H4 (cell line): ENCODE measurements around the gene NUTM2A. TPM values are rescaled to one million over a fixed set of nuclear protein-coding genes. Genes with fewer than 3 reads are reported as not detected.
"Not testable (repeated sequence)": the region's sequence is repeated elsewhere in the genome, so short reads cannot be mapped to it uniquely, and the experiment has no call there.

Experiments
- DNase-seq: peaks from one replicate; pipeline ENCODE4 v3.0.0-alpha.2; 2015; ENCODE audit warnings: low spot score
- total RNA-seq: library from RNA; depleted of rRNA; stranded (reverse); fragments of >200 nt; shearing (Covaris generic); gene quantifications from 2 replicates; pipeline ENCODE4 v1.2.3, GENCODE V29; 2014; rRNA removed

NUTM2A gene
- total RNA-seq, 1 experiment from 2014 or later = 0.37 TPM

DNA sequence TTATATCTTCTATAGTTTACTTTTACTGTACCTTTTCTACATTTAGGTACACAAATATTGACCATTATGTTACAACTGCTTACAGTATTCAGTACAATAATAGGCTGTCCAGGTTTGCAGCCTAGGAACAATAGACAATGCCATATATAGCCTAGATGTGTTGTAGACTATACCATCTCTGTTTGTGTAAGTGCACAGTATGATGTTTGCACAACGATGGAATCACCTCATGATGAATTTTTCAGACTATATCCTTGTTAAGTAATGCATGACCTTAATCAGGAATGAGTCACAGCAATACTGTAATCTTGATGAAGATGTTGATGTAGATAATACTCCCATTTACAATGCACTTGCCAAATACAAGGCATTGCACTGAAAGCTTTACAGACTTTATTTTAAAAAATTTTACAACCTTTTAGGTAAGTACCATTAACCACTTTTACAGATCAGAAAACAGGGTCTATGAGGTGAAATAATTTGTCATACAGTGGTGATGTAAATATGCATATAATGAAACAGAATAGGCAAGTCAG is 23.6 kb downstream of the NUTM2A start:
- not testable (repeated sequence) for DNase-seq

DNA sequence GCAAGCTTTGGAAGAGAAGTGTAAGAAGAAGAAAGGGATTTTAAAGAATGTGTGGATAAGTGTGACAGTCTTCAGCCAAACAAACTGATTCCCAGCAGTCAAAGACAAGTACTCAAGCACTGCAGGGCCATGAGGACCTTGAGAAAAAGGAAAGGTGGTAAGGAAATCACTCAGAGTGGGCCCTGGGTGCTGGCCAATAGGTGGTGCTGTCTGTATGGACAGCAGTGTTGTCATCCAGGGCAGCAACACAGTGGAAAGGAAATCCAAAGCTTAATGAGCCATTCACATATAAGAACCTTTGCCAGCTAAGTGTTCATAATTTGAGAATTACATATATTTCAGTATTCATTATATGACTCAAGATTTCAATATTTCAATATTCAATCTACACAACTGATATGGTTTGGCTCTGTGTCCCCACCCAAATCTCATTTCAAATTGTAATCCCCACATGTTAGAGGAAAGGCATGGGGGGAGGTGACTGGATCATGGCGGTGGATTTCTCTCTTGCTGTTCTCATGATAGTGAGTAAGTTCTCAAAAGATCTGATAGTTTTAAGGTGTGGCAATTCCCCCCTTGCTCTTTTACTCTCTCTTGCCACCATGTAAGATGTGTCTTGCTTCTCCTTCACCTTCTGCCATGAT is 55.6 kb downstream of the NUTM2A start:
- DNase-seq = not testable (repeated sequence)

Other genes starting within 250 kb of the NUTM2A start
- gene FAM25A, start 205.2 kb upstream of the NUTM2A start, total RNA-seq = not detected in 2 replicates
- 111 and 119 TPM in 2 replicates for gene GLUD1, start 130.6 kb upstream of the NUTM2A start, total RNA-seq
- 16.7 and 17.2 TPM in 2 replicates for gene SHLD2, start 130.2 kb upstream of the NUTM2A start, total RNA-seq
- gene NUTM2D, start 132.3 kb downstream of the NUTM2A start, total RNA-seq = 0.35 and 0.45 TPM in 2 replicates